ENCODE measurements around the gene NRG3.

DNA sequence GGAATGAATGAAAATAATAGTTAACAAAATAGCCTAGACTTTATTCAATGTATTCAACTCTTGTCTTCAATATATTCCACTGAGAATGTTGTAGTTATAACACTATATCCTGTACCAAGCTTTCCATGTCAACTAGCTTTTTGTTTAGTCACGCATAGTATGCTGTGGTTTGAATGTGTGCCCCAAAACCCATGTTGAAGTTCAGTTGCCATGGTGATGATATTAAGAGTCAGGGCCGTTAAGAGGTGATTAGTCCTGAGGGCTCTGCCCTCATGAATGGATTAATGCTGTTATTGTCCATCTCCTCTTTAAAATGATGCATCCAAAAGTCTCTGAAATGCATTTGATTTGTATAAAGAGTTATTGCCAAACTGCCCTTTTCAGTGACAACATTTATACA is 887.6 kb downstream of the NRG3 start:
- TF ChIP-seq, protein P1, sequence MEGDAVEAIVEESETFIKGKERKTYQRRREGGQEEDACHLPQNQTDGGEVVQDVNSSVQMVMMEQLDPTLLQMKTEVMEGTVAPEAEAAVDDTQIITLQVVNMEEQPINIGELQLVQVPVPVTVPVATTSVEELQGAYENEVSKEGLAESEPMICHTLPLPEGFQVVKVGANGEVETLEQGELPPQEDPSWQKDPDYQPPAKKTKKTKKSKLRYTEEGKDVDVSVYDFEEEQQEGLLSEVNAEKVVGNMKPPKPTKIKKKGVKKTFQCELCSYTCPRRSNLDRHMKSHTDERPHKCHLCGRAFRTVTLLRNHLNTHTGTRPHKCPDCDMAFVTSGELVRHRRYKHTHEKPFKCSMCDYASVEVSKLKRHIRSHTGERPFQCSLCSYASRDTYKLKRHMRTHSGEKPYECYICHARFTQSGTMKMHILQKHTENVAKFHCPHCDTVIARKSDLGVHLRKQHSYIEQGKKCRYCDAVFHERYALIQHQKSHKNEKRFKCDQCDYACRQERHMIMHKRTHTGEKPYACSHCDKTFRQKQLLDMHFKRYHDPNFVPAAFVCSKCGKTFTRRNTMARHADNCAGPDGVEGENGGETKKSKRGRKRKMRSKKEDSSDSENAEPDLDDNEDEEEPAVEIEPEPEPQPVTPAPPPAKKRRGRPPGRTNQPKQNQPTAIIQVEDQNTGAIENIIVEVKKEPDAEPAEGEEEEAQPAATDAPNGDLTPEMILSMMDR (IDR thresholded peaks at IDR 0.05): no peak
- TF ChIP-seq EP300 (IDR thresholded peaks at IDR 0.05): no peak
- TF ChIP-seq POLR2AphosphoS5 (IDR thresholded peaks at IDR 0.05): no peak

Data from gastroesophageal sphincter (tissue), 3 donors.